ENCODE measurements around the gene GIMAP2. TPM values are rescaled to one million over a fixed set of nuclear protein-coding genes. Genes with fewer than 3 reads are reported as not detected.

GIMAP2 gene
- total RNA-seq: not detected in 2 replicates
- long read RNA-seq: 0 reads

- DNase-seq (ENCODE audit: low spot score, unreplicated experiment): no peak
- no peak for TF ChIP-seq CTCF (IDR thresholded peaks at IDR 0.05; ENCODE audit: unreplicated experiment)
- H3K4me1 Mint-ChIP-seq (ENCODE audit: low read depth): no peaks in the 10 kb centered on the region
- no peaks in the 10 kb centered on the region for H3K36me3 Mint-ChIP-seq (ENCODE audit: insufficient read depth)
- peaks cover 7% of the 10 kb centered on the region for H3K27me3 Mint-ChIP-seq
- no peak within 1 kb of the TSS for H3K4me3 Mint-ChIP-seq (ENCODE audit: low read depth)
- peaks cover 3% of the 10 kb centered on the region for H3K9me3 Mint-ChIP-seq (ENCODE audit: low read depth)
- no peak within 1 kb of the TSS for H3K27ac Mint-ChIP-seq
Observed at GRCh38 chr7:150685219-150686029, at the start of gene GIMAP2. GIMAP2 (plus strand) TSS chr7:150685706; CDS start chr7:150687060, 1,354 bp downstream.

GRCh38 chr7:150641854-150642253 is 43.7 kb upstream of the GIMAP2 start:
- TF ChIP-seq CTCF (IDR thresholded peaks at IDR 0.05; ENCODE audit: unreplicated experiment): no peak
- Mint-ChIP-seq H3K27me3 (no peaks in the 10 kb centered on the region), H3K4me3 (ENCODE audit: low read depth) (no peak overlapping the region), H3K36me3 (ENCODE audit: insufficient read depth) (no peaks in the 10 kb centered on the region), H3K9me3 (ENCODE audit: low read depth) (peaks cover 19% of the 10 kb centered on the region), H3K4me1 (ENCODE audit: low read depth) (no peaks in the 10 kb centered on the region), H3K27ac (no peak overlapping the region)
- no peak for DNase-seq (ENCODE audit: low spot score, unreplicated experiment)

GRCh38 chr7:150642926-150643325 is 42.6 kb upstream of the GIMAP2 start:
- no peak overlapping the region for H3K27ac Mint-ChIP-seq
- no peak overlapping the region for H3K4me3 Mint-ChIP-seq (ENCODE audit: low read depth)
- peaks cover 11% of the 10 kb centered on the region for H3K9me3 Mint-ChIP-seq (ENCODE audit: low read depth)
- no peaks in the 10 kb centered on the region for H3K27me3 Mint-ChIP-seq
- no peaks in the 10 kb centered on the region for H3K4me1 Mint-ChIP-seq (ENCODE audit: low read depth)
- H3K36me3 Mint-ChIP-seq (ENCODE audit: insufficient read depth): no peaks in the 10 kb centered on the region
- TF ChIP-seq CTCF (IDR thresholded peaks at IDR 0.05; ENCODE audit: unreplicated experiment): no peak
- no peak for DNase-seq (ENCODE audit: low spot score, unreplicated experiment)

GRCh38 chr7:150645259-150646020 is 40.1 kb upstream of the GIMAP2 start:
- Mint-ChIP-seq H3K27ac (no peak overlapping the region), H3K4me3 (ENCODE audit: low read depth) (no peak overlapping the region), H3K9me3 (ENCODE audit: low read depth) (no peaks in the 10 kb centered on the region), H3K4me1 (ENCODE audit: low read depth) (no peaks in the 10 kb centered on the region), H3K36me3 (ENCODE audit: insufficient read depth) (no peaks in the 10 kb centered on the region), H3K27me3 (no peaks in the 10 kb centered on the region)
- DNase-seq (ENCODE audit: low spot score, unreplicated experiment): no peak
- no peak for TF ChIP-seq CTCF (IDR thresholded peaks at IDR 0.05; ENCODE audit: unreplicated experiment)

GRCh38 chr7:150648353-150649079 is 37.0 kb upstream of the GIMAP2 start:
- H3K36me3 Mint-ChIP-seq (ENCODE audit: insufficient read depth): no peaks in the 10 kb centered on the region
- no peak overlapping the region for H3K27ac Mint-ChIP-seq
- H3K27me3 Mint-ChIP-seq: no peaks in the 10 kb centered on the region
- no peak overlapping the region for H3K4me3 Mint-ChIP-seq (ENCODE audit: low read depth)
- no peak for TF ChIP-seq CTCF (IDR thresholded peaks at IDR 0.05; ENCODE audit: unreplicated experiment)
- H3K9me3 Mint-ChIP-seq (ENCODE audit: low read depth): peaks cover 12% of the 10 kb centered on the region
- H3K4me1 Mint-ChIP-seq (ENCODE audit: low read depth): no peaks in the 10 kb centered on the region
- no peak for DNase-seq (ENCODE audit: low spot score, unreplicated experiment)
